ENCODE data around the gene RPL4. TPM values are rescaled to one million over a fixed set of nuclear protein-coding genes. Genes with fewer than 3 reads are reported as not detected.

The RPL4 gene
- total RNA-seq, 1 donor from 2014 or later = 2,957 TPM

- DNase-seq (ENCODE audit: low read depth) = peak; percentile 44
- H3K4me3 ChIP-seq (ENCODE audit: low read depth, low read length) = no peak overlapping the region
- TF ChIP-seq, protein P1, sequence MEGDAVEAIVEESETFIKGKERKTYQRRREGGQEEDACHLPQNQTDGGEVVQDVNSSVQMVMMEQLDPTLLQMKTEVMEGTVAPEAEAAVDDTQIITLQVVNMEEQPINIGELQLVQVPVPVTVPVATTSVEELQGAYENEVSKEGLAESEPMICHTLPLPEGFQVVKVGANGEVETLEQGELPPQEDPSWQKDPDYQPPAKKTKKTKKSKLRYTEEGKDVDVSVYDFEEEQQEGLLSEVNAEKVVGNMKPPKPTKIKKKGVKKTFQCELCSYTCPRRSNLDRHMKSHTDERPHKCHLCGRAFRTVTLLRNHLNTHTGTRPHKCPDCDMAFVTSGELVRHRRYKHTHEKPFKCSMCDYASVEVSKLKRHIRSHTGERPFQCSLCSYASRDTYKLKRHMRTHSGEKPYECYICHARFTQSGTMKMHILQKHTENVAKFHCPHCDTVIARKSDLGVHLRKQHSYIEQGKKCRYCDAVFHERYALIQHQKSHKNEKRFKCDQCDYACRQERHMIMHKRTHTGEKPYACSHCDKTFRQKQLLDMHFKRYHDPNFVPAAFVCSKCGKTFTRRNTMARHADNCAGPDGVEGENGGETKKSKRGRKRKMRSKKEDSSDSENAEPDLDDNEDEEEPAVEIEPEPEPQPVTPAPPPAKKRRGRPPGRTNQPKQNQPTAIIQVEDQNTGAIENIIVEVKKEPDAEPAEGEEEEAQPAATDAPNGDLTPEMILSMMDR (conservative IDR thresholded peaks at IDR 0.05; ENCODE audit: low read depth, low read length) = peak; percentile 9
Observed at GRCh38 chr15:66481107-66481856, 23.4 kb downstream of the RPL4 start.

GRCh38 chr15:66480267-66480666 lies 24.4 kb downstream of the RPL4 start:
- H3K4me3 ChIP-seq (ENCODE audit: low read depth, low read length) = no peak overlapping the region
- TF ChIP-seq, protein P1 (conservative IDR thresholded peaks at IDR 0.05; ENCODE audit: low read depth, low read length) = no peak
- DNase-seq (ENCODE audit: low read depth) = no peak

DNA sequence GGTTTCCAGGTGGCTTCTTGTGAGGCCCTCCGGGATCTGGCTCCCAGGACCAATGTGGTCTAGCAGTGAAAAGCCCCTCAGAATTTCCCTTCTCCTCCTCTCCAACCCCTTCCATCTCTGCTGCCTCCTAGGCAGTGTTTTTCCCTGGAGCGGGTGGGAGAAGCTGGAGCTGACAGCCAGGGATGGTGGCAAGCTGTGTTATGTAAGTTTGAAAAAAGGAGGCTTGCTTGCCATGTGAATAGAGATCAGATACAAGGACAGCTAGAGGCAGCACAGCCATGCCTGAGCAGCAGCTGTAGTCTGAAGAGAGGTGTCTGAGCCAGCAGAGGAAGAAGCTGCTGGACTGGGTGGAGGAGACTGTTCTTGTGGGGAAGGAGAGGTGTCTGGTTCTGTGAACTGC lies 27.6 kb downstream of the RPL4 start:
- no peak overlapping the region for H3K4me3 ChIP-seq (ENCODE audit: low read depth, low read length)
- TF ChIP-seq, protein P1 (conservative IDR thresholded peaks at IDR 0.05; ENCODE audit: low read depth, low read length) = no peak
- DNase-seq (ENCODE audit: low read depth) = no peak

GRCh38 chr15:66476535-66476934 lies 28.1 kb downstream of the RPL4 start:
- H3K4me3 ChIP-seq (ENCODE audit: low read depth, low read length) = no peak overlapping the region
- no peak for DNase-seq (ENCODE audit: low read depth)
- TF ChIP-seq, protein P1 (conservative IDR thresholded peaks at IDR 0.05; ENCODE audit: low read depth, low read length) = no peak

GRCh38 chr15:66474963-66475362 lies 29.7 kb downstream of the RPL4 start:
- no peak for DNase-seq (ENCODE audit: low read depth)
- H3K4me3 ChIP-seq (ENCODE audit: low read depth, low read length) = no peak overlapping the region
- TF ChIP-seq, protein P1 (conservative IDR thresholded peaks at IDR 0.05; ENCODE audit: low read depth, low read length) = no peak

DNA sequence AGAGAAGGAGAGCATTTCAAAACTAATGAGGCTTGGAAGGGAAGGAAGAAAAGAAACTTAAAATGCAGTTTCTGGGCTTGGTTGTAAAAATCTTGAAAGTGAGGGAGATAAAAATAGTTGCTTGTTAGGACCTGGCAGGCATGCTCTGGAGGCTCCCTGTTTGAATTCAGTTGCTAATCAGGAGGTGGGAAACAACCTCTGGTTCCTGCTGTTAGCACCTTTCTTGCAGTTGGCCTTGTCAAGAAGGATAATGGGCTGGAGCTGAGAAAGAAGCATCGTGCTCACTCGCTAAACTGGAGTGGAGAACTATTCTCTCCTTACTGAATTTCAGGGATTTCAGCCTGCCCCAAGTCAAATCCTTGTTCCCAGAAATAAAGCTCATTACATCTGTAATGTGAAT lies 30.5 kb downstream of the RPL4 start:
- H3K4me3 ChIP-seq (ENCODE audit: low read depth, low read length) = no peak overlapping the region
- TF ChIP-seq, protein P1 (conservative IDR thresholded peaks at IDR 0.05; ENCODE audit: low read depth, low read length) = no peak

More for the DNA sequence above, 30.5 kb downstream of the RPL4 start:
- no peak for DNase-seq (ENCODE audit: low read depth)

Data from epithelial cell of proximal tubule (primary cell).